Esophagus squamous epithelium (tissue), 4 donors: ENCODE data around the gene CX3CL1.

Experiments used
- POLR2A ChIP-seq, 4 donors: fragments of 450-650 bp; IDR thresholded peaks; one replicate each; pipeline ENCODE4 v1.6.1; 2017; ENCODE audit warnings: antibody characterized with exemption in 4 of 4, mild to moderate bottlenecking in 4 of 4, moderate library complexity in 3 of 4
- TF ChIP-seq, protein P1 (sequence below), 6 experiments: fragments of 450-650 bp in 4 of 6; fragments of 200-600 bp in 2 of 6; sonication (generic) in 2 of 6; IDR thresholded peaks; one replicate each; pipeline ENCODE4 v1.5.1; 2016 to 2019; ENCODE audit warnings: antibody characterized with exemption in 6 of 6, mild to moderate bottlenecking in 4 of 6, moderate library complexity in 4 of 6

DNA sequence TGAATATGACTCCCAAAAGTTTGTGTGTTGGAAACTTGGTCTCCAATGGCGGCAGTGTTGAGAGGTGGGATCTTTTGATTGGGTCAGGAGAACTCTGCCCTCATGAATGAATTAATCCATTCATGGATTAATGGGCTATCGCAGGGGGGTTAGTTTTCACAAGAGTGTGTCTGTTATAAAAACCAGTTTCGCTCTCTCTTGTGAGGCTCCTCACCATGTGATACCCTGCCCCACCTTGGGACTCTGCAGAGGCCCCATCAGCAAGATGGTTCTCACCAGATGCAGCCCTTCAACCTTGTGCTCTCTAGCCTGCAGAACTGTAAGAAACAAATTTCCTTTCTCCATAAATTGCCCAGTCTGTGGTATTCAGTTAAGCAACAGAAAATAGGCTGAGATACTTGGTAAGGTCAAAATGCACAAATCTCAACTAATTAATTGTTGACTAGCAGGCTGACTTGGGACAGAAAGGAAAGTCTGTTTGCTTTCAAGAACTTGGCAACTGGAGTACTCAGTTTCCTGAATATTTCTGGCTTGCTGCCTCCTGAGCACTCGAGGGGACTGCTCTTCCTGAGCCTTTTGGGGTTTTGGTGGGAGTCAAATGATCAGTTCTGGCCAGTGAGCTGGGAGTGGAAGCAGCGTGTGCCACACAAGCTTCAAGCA is 18.5 kb downstream of the CX3CL1 start:
- TF ChIP-seq, protein P1, sequence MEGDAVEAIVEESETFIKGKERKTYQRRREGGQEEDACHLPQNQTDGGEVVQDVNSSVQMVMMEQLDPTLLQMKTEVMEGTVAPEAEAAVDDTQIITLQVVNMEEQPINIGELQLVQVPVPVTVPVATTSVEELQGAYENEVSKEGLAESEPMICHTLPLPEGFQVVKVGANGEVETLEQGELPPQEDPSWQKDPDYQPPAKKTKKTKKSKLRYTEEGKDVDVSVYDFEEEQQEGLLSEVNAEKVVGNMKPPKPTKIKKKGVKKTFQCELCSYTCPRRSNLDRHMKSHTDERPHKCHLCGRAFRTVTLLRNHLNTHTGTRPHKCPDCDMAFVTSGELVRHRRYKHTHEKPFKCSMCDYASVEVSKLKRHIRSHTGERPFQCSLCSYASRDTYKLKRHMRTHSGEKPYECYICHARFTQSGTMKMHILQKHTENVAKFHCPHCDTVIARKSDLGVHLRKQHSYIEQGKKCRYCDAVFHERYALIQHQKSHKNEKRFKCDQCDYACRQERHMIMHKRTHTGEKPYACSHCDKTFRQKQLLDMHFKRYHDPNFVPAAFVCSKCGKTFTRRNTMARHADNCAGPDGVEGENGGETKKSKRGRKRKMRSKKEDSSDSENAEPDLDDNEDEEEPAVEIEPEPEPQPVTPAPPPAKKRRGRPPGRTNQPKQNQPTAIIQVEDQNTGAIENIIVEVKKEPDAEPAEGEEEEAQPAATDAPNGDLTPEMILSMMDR (IDR thresholded peaks at IDR 0.05) = no peak
- TF ChIP-seq POLR2A (IDR thresholded peaks at IDR 0.05) = no peak
